Lower leg skin (tissue), 4 donors: ENCODE data around the gene BPIFA2. TPM values are rescaled to one million over a fixed set of nuclear protein-coding genes. Genes with fewer than 3 reads are reported as not detected.

Experiments
- DNase-seq, 2 donors: peaks; one replicate each; pipeline ENCODE4 v3.0.0-alpha.2; 2019; ENCODE audit warnings: low spot score in 2 of 2
- H3K4me3 ChIP-seq: fragments of 200-600 bp; sonication (generic); 2 replicates; pipeline ENCODE4 v1.5.1; 2017; ENCODE audit warnings: mild to moderate bottlenecking, low read depth; ENCODE audit not compliant: poor library complexity, severe bottlenecking
- POLR2A ChIP-seq, 2 donors: fragments of 450-650 bp; IDR thresholded peaks; one replicate each; pipeline ENCODE4 v1.6.1; 2016 to 2017; ENCODE audit warnings: antibody characterized with exemption in 2 of 2, mild to moderate bottlenecking in 1 of 2, moderate library complexity in 1 of 2
- WGBS, 2 donors: methylation state at CpG; one replicate each; pipeline ENCODE4 v1.1.5; 2018; 5-methylcytosine and 5-hydroxymethylcytosine counted together
- intact Hi-C: fragments of 100-400 bp; cut with DNase I; formaldehyde crosslinking; loops from one replicate; pipeline ENCODE4 v1.15.0; 2023; ENCODE audit warnings: low total_unique reads
- total RNA-seq, 4 donors: library from RNA; depleted of rRNA; stranded (reverse); fragments of >200 nt; gene quantifications; one replicate each; pipeline ENCODE4 v1.1.0, GENCODE V29; 2016
- TF ChIP-seq, protein P1 (sequence below), 3 donors: fragments of 450-650 bp; IDR thresholded peaks; one replicate each; pipeline ENCODE4 v1.5.1; 2016; ENCODE audit warnings: antibody characterized with exemption in 3 of 3, mild to moderate bottlenecking in 3 of 3, moderate library complexity in 2 of 3

Gene BPIFA2
- total RNA-seq, 4 donors from 2014 or later, result not detected

DNA sequence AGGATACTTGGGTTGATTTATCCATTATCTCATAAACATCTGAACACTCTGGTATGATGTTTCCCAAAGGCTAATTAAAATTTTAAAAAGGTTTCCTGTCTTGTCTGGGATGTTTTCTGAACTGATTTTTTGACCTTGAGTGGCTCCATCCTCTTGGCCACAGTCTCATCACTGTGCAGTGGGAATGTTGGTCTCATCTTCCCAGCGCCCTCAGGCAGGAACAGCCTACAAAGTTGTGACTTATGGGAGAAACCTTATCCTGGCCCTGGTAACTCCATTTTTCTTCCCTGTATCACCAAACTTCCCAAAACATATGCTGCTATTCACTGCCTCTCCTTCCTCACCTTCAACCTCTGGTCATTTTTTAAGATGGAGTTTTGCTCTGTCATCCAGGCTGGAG is 42.4 kb downstream of the BPIFA2 start:
- H3K4me3 ChIP-seq, result no peak overlapping the region
- WGBS, 2 donors, result 18 to 48% methylated on average over 1 of the region's 1 CpG
- intact Hi-C loops, result no loop called here
- no peak for DNase-seq
- TF ChIP-seq, protein P1, sequence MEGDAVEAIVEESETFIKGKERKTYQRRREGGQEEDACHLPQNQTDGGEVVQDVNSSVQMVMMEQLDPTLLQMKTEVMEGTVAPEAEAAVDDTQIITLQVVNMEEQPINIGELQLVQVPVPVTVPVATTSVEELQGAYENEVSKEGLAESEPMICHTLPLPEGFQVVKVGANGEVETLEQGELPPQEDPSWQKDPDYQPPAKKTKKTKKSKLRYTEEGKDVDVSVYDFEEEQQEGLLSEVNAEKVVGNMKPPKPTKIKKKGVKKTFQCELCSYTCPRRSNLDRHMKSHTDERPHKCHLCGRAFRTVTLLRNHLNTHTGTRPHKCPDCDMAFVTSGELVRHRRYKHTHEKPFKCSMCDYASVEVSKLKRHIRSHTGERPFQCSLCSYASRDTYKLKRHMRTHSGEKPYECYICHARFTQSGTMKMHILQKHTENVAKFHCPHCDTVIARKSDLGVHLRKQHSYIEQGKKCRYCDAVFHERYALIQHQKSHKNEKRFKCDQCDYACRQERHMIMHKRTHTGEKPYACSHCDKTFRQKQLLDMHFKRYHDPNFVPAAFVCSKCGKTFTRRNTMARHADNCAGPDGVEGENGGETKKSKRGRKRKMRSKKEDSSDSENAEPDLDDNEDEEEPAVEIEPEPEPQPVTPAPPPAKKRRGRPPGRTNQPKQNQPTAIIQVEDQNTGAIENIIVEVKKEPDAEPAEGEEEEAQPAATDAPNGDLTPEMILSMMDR (IDR thresholded peaks at IDR 0.05), result no peak
- no peak for TF ChIP-seq POLR2A (IDR thresholded peaks at IDR 0.05)

DNA sequence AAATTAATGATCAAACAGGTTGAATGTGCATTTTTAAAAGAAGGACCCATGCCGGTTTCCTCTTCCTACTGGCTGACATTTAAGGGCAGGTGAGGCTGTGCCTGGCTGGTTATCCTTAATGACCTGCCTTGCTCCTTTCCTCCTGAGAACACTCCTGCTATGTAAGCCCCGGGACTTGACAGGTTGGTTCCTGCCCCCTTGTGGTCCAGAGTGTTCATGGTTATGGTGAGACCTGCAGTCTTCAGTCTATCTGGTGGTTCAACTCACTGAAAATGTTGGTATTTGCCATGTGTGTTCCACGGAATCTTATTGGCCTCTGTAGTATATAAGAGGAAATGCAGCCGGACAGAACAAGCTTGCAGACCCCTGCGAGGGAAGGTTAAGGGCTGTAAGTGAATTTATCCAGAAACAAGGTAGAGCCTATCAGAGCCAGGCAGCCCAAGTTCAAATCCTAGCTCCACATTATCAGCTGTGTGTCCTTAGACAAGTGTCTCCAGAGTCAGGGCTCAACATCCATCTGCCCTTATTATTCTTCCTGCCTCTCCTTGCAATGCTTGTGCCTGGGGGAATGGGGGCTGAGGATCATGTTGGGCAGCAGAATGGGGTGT is 44.0 kb downstream of the BPIFA2 start:
- DNase-seq, result no peak
- TF ChIP-seq, protein P1 (IDR thresholded peaks at IDR 0.05), result no peak
- 17 to 26% methylated on average over 5 of the region's 5 CpGs for WGBS, 2 donors
- H3K4me3 ChIP-seq, result no peak overlapping the region
- intact Hi-C loops, result no loop called here

DNA sequence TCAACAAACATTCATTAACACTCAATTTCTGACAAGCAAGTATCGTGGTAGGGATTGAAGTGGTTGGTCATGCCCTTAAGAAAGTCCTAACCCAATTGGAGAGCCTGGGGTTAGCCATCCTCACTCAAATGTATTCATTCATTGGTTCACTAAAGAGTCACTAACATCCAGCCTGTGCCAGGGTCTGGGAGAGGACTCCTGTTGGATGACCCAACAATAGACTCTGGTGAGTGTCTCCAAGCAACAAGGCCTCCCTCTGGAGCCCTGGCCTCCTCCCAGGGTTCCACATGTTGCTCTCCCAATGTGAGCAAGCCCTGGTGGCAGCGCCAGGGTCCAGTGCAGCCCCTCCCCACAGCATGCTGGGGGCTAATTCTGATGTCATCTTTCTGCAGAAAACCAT is 49.1 kb downstream of the BPIFA2 start, which contains the start of gene BPIFA3:
TSS of gene BPIFA3 (plus strand) at position 301 of the 400 bp plus-strand sequence. CDS start 185 bp downstream, outside the sequence.
- no peak within 1 kb of the TSS for H3K4me3 ChIP-seq
- no peak for DNase-seq
- intact Hi-C loops, result no loop called here
- WGBS, 2 donors, result 82% methylated on average over 2 of the region's 2 CpGs
- TF ChIP-seq POLR2A (IDR thresholded peaks at IDR 0.05), result no peak
- TF ChIP-seq, protein P1 (IDR thresholded peaks at IDR 0.05), result no peak

DNA sequence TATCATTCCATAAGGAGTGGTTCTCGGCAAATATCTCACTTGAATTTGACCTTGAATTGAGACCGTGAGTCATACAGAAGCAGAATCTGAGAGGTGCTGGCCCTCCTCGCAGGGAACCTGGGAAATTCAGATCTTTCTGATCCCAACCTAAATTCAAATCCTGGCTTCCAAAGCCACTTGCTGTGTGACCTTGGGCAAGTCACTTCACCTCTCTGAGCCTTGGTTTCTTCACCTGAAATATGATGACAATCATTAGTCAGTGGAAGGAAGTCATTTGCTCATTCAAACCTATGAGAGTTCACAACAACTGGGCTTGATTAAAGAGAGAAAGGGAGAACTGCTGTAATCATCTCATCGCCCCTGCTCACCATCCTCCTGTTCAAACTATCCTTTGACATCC is 56.4 kb downstream of the BPIFA2 start:
- TF ChIP-seq, protein P1 (IDR thresholded peaks at IDR 0.05), result no peak
- no peak for TF ChIP-seq POLR2A (IDR thresholded peaks at IDR 0.05)
- 88 to 97% methylated on average over 4 of the region's 4 CpGs for WGBS, 2 donors
- intact Hi-C loops, result no loop called here
- no peak overlapping the region for H3K4me3 ChIP-seq
- DNase-seq, result no peak

GRCh38 chr20:33229843-33230242 is 61.9 kb downstream of the BPIFA2 start:
- no peak overlapping the region for H3K4me3 ChIP-seq
- no peak for DNase-seq
- WGBS, 2 donors, result 53 to 55% methylated on average over 6 of the region's 6 CpGs
- intact Hi-C loops, result no loop called here
- TF ChIP-seq POLR2A (IDR thresholded peaks at IDR 0.05), result no peak
- TF ChIP-seq, protein P1 (IDR thresholded peaks at IDR 0.05), result no peak

Other genes with a start within 250 kb of the BPIFA2 start
- gene SUN5, start 163.7 kb upstream of the BPIFA2 start, total RNA-seq, result not detected
- gene BPIFB2, start 160.5 kb upstream of the BPIFA2 start, total RNA-seq, result not detected
- gene BPIFB6, start 136.5 kb upstream of the BPIFA2 start, total RNA-seq, result not detected
- not detected for gene BPIFB3, start 114.3 kb upstream of the BPIFA2 start, total RNA-seq
- not detected for gene BPIFB4, start 88.5 kb upstream of the BPIFA2 start, total RNA-seq
- not detected for gene BPIFA3, start 49.2 kb downstream of the BPIFA2 start, total RNA-seq
- not detected for gene BPIFA1, start 67.8 kb downstream of the BPIFA2 start, total RNA-seq
- gene BPIFB1, start 115.1 kb downstream of the BPIFA2 start, total RNA-seq, result not detected
- 10 to 100 TPM; 22.3 to 33.3 (median 25.4) TPM for gene CDK5RAP1, start 233.4 kb downstream of the BPIFA2 start, total RNA-seq